GM19463 (cell line): ENCODE data around the gene MEF2B.
"Not testable (repeated sequence)": the region's sequence is repeated elsewhere in the genome, so short reads cannot be mapped to it uniquely, and the experiment has no call there.

Experiments used
- ATAC-seq: cut with Tn5 transposase; IDR thresholded peaks from one replicate; pipeline ENCODE4 v1.9.1; 2021; ENCODE audit warnings: mild to moderate bottlenecking, moderate library complexity; ENCODE audit not compliant: unreplicated experiment

Gene MEF2B

DNA sequence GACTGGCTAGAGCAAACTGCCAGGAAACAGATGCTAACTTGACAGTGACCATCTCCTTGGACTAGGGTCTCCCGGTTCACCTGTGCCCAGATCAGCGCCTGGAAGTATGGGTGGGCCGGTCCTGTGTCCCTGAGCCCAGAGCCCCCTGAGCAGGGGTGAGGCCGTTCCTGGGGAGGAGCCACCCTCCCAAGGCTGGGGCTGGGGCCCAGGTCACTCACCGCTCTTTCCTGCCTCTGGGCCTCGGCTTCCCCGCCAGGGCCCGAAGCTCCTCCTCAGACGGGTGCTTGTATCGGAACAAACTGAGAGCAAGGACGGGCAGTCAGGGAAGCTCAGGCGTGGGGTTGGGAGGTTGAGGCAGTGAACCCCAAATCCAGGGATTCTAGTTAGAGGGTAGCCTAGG is 37.2 kb downstream of the MEF2B start:
- ATAC-seq, result no peak

DNA sequence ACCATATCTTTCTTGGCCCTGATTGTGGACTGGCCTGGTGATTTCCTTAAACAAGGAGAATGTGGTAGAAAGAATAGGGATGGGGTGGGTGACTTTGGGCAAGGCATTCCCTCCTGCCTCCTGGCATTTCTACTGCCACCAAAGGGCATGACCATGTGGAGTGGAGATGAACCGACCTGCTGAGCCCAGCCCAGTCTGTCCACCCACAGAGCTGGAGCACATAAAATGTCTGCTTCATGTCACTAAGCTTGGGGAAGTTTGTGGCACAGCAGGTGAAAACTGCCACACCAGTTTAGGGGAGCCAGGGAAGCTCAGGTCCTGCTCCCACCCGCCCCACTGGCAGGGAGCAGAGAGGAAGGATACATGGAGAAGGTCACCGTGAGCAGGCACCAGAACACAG is 38.1 kb downstream of the MEF2B start:
- ATAC-seq, result no peak

GRCh38 chr19:19126102-19126501 is 44.0 kb downstream of the MEF2B start:
- no peak for ATAC-seq

GRCh38 chr19:19123386-19123785 is 46.7 kb downstream of the MEF2B start:
- no peak for ATAC-seq

- ATAC-seq, result no peak
These were observed 47.2 kb downstream of the MEF2B start for GRCh38 chr19:19122902-19123301.

GRCh38 chr19:19121371-19121770 is 48.7 kb downstream of the MEF2B start:
- no peak for ATAC-seq

DNA sequence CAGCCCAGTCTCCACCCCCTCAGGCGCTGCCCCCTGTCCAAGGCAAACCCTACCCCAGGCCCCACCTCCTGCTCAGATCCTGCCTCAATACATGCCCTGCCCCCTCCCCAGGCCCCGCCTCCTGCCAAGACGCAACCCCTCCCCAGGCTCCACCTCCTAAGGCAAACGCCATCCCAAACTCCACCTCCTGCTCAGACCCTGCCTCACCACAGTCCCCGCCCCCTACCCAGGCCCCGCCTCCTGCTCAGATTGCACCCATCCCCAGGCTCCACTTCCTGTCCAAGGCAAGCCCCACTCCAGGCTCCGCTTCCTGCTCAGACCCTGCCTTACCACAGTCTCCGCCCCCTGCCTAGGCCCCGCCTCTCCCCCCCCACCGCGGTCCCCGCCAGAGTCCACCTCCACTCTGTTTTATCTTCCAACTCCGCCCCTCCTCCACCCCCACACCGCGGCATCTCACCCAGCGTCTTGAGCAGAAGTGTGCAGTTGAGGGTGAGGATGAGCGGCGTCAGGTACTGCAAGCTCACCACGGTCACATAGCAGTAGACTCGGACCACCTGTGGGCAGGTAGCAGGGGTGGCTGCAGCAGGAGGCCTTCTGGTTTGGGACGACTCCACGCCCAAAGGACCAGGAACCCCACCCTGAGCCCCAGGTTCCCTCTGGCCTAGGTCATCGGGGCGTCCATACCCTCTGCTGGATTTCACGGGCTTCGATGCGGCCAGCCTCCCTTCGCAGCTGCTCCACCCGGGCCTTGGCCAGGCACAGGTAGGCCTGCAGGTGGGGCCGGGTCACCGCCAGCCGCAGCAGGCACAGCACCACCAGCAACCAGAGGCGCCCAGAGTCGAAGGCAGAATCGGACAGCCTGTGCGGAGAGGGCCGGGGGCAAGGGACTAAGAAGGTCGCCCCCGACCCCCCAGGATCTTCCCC is 49.5 kb downstream of the MEF2B start:
- no peak for ATAC-seq

DNA sequence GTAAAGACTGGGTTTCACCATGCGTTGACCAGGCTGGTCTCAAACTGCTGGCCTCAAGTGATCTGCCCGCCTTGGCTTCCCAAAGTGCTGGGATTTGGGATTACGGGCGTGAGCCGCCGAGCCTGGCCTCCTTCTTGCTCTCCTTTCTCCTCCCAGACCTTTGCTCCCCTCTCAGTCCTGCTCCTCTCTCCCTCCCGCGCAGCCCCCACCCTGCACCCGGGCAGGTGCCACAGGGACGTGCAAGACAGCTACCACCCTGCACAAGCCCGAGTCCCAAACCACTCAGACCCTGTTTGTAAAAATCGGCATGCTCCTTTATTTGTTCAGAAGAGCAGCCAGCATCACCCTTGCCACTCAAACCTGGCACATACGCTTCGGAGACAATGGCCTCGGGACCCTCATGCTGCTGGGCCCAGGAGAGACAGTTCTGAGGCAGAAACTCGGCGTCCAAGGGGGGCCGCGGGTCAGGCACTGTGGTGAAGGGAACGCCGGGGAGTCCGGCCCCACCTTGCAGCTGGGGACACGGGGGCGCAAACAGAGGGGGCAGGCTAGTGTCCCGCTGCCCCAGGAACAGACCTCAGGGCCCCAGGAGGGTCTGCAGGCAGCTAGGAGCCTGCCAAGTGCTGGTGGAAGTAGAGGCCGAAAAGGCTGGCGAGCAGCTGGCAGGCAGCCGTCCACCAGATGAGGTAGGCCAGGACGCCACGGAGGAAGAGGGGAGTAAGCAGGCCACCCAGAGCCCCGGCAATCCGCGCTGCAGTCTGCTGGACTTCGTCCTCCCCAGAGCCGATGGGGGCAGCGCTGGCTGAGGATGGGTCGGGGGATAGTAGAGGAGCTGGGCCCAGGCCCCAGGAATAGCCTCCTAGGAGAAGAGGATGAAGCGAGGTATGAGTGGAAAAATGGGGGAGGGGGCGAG is 50.5 kb downstream of the MEF2B start:
- no peak for ATAC-seq

DNA sequence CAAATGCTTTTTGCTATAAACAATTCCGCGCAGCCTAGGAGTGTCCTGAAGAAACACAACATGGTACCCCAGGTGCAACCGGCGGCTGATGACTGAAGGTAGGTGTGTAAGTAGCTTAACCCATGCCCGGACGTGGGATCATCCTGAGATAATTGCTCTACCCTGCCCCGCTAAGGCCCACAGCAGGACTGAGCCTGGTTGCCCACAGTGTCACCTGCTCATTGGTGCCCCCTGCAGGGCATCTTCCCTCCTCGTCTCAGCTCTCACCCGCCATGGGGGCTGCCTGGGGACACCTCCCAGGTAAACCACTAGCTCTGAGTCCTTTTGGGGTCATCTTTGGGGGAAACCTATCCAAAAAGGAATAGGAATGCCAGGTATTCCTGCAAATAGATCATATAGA is 54.1 kb downstream of the MEF2B start:
- no peak for ATAC-seq

GRCh38 chr19:19113040-19113626 is 56.9 kb downstream of the MEF2B start:
- ATAC-seq, result no peak

DNA sequence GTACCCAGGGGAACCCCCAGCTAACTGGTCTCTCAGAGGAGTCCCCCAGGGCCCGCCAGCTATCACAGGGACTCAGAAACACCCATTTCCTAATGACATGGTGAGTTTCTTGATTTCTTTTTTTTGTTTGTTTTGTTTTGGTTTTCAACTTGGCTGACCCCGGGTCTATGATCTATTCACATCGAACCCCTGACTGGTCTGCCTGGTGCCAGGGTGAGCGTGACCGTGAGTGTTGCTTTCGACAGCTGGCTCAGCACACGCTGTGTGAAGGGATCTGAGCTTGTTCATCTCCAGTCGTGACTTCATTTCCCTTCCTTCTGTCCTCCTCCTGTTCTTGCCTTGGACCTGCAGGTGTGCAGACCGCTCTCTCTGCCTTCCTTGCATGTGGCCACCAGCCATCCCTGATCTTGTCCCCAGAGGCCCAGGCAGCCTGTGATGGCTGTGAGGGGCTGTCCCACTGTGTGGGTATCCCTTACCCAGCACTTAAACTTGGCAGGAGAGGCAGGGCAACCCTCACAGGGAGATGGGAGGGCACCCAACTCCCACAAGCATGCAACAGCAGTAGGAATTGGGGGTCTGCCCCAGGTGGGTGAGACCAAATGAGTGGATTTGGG is 58.0 kb downstream of the MEF2B start:
- ATAC-seq, result no peak

DNA sequence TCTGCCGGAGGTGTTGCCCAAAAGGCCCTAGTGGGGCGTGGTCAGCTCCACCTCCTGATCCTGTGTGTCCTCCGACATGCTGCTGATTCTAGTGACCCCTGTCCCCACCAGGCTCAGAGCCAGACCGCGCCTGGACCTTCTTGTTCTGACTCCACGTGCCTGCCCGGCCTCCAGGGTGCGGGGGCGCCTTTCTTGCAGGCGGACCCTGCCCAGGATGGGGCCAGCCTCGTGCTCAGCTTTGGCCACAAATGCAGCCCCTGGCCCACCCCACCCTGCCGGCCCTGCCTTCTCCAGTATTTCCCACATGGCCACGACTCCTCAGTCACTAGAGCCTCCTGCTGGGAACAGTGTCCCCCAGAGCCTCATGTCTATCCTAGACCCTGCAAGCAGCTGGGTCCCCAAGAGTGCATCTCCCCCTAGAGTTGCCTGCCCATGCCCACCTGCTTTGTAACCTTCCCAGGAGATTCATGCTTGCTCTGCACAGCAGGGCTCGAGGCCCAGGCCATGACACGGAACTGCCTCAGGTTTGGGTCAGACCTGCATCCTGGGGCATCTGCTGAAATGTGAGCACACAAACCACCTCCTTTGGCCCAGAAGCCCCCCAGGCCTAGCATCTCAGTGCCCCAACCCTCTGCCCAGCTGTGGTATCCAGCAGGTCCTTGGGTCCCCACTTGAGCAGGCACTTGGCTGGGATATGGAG is 58.8 kb downstream of the MEF2B start:
- no peak for ATAC-seq

- ATAC-seq, result no peak
These were observed 59.5 kb downstream of the MEF2B start for GRCh38 chr19:19110410-19111135.

- ATAC-seq, result no peak
These were observed 60.5 kb downstream of the MEF2B start for GRCh38 chr19:19109601-19110000.

GRCh38 chr19:19107654-19108053 is 62.4 kb downstream of the MEF2B start:
- ATAC-seq, result no peak

- not testable (repeated sequence) for ATAC-seq
These were observed 63.1 kb downstream of the MEF2B start for GRCh38 chr19:19106938-19107337.

GRCh38 chr19:19106056-19106551 is 64.0 kb downstream of the MEF2B start:
- no peak for ATAC-seq

DNA sequence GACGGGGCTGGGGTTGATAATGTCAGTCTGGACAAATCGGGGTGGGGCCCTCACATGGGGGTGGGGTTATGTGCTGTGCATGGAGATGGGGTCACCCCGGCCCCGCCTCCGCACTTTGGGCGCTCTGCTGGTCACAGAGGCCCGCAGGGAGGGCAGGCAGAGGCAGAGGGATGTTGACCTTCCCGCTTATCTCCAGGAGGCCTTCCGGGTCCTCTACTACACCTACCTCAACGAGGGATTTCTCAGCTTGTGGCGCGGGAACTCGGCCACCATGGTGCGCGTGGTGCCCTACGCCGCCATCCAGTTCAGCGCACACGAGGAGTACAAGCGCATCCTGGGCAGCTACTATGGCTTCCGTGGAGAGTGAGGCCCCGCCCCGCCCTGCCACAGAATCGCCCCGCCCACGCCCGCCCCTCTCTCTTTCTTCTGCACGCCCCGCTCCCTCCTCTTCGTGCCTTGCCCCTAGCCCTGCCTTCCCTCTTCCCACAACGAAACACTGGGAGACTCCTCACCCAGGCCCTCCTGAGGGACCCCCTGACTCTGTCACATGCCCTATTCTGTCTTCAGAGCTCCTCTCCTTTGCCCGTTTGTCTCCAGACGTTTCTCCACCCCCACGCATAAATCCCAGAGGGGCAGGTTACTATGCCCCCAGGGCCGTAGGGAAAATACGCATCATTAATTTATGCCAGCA is 64.6 kb downstream of the MEF2B start:
- ATAC-seq, result no peak

DNA sequence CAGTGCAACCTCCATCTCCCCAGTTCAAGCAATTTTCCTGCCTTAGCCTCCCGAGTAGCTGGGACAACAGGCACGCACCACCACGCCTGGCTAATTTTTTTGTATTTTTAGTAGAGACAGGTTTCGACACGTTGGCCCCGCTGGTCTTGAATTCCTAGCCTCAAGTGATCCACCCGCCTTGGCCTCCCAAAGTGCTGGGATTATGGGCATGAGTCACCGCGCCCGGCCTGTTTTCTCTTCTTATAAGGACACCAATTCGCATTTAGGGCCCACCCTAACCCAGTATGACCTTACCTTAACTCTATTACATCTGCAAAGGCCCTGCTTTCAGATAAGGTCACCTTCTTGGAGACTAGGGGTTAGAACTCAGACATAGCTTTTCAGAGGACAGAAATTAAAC is 66.9 kb downstream of the MEF2B start:
- ATAC-seq, result no peak
